HG03354 (cell line): Measurements from ENCODE around the gene ZMYM2.
A peak's percentile ranks its signal among the peaks of the same experiment; 100 is the strongest.
"Not testable (repeated sequence)": the region's sequence is repeated elsewhere in the genome, so short reads cannot be mapped to it uniquely, and the experiment has no call there.

Experiments used
- ATAC-seq: cut with Tn5 transposase; IDR thresholded peaks from one replicate; pipeline ENCODE4 v1.9.1; 2021; ENCODE audit warnings: mild to moderate bottlenecking; ENCODE audit not compliant: unreplicated experiment, poor library complexity, severe bottlenecking

ZMYM2 gene

DNA sequence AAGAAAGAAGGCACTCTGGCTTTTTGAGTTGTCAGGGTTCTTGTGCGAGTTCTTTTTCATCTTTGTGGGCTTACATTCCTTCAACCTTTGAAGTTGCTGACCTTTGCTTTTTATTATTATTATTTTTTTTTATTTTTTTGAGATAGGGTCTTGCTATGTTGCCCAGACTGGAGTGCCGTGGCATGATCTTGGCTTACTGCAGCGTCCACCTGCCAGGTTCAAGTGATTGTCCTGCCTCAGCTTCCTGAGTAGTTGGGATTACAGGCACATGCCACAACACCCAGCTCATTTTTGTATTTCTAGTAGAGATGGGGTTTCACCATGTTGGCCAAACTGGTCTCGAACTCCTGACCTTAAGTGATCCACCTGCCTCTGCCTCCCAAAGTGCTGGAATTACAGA is 84.1 kb downstream of the ZMYM2 start:
- not testable (repeated sequence) for ATAC-seq

GRCh38 chr13:20043207-20043925 is 84.8 kb downstream of the ZMYM2 start:
- no peak for ATAC-seq

DNA sequence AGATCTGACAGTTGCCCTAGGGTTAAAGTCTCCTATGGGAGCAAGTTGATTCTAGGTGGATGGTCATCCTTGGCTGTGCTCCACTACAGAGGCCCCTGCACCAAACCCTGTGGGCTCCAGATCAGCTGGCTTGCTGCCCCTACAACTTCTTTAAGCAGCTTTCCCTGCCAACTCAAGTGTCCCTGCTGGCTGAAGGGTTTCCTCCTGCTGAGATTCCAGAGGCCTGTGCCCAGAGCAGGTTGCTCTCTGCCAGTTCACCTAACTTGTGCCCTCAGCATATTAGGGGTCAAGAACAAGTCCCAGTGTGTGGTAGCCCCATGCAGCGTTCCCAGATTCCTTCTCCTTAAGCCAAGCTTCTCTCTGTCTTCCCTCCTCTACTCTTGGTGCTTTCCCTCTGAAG is 85.6 kb downstream of the ZMYM2 start:
- no peak for ATAC-seq

DNA sequence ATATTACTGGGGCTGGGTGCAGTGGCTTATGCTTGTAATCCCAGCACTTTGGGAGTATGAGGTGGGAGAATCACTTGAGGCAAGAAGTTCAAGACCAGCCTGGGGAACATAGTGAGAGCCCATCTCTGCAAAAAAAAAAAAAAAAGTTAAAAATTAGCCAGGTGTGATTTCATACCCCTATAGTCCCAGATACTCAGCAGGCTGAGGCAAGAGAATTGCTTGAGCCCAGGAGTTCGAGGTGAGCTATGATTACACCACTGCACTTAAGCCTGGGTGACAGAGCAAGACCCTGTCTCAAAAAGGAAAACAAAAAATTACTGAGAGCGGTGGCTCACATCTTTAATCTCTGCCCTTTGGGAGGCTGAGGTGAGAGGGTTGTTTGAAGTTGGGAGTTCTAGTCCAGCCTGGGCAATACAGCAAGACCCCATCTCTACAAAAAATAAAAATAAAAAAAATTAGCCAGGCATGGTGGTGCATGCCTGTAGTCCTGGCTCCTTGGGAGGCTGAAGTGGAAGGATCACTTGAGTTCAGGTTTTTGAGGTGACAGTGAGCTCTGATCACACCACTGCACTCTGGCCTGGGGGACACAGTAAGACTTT is 87.5 kb downstream of the ZMYM2 start:
- ATAC-seq: no peak

GRCh38 chr13:20049558-20050473 is 91.3 kb downstream of the ZMYM2 start:
- no peak for ATAC-seq

GRCh38 chr13:20051366-20051765 is 92.8 kb downstream of the ZMYM2 start:
- no peak for ATAC-seq

DNA sequence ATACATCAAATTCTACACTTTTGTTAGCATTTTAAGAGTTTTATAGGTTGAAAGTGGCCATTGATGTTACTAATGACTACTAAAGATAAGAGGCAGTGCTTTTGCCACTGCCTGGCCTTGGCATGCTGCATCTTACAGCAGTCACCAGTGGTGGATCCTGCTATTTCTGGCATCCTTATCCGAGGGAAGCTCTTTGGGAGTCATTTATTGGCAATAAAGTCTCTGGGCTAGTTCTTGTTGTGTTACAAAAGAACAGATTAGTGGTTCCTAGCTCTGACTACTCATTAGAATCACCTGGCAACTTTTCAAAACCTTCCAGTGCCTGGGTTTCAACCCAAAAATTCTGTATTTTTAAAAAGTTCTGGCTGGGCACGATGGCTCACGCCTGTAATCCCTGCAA is 94.5 kb downstream of the ZMYM2 start:
- no peak for ATAC-seq

GRCh38 chr13:20053891-20054290 is 95.4 kb downstream of the ZMYM2 start:
- no peak for ATAC-seq

- ATAC-seq: no peak
Observed at GRCh38 chr13:20054586-20054985, 96.1 kb downstream of the ZMYM2 start.

DNA sequence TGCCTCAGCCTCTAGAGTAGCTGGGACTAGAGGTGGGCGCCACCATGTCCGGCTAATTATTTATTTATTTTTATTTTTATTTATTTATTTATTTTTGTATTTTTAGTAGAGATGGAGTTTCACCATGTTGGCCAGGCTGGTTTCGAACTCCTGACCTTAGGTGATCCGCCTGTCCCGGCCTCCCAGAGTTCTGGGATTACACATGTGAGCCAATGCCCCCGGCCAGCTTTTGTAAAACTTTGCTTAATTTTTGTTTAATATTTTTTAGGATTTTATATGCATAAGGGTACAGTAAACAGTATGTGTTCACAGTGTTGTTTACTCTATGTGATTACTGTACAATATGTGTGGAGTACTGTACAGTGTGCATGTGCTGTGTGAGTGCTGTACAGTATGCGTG is 98.7 kb downstream of the ZMYM2 start:
- ATAC-seq: no peak

- ATAC-seq: no peak
Observed at GRCh38 chr13:20057963-20058362, 99.4 kb downstream of the ZMYM2 start.

GRCh38 chr13:20058476-20058875 is 99.9 kb downstream of the ZMYM2 start:
- ATAC-seq: no peak

GRCh38 chr13:20064128-20064527 is 105.6 kb downstream of the ZMYM2 start:
- ATAC-seq: no peak

DNA sequence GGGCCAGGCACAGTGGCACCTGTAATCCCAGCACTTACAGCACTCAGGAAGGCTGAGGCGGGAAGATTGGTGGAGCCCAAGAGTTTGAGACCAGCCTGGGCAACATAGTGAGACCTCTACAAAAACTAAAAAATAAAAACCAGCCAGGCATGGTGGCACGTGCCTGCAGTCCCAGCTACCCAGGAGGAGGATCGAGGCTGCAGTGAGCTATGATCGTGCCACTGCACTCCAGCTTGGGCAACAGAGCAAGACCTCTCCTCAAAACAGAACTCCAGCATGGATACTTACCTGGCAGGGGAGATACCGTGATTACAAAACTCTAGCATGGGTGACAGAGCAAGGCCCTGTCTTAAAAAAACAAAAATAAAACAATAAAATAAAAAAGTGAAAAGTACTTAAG is 107.0 kb downstream of the ZMYM2 start:
- ATAC-seq: no peak

DNA sequence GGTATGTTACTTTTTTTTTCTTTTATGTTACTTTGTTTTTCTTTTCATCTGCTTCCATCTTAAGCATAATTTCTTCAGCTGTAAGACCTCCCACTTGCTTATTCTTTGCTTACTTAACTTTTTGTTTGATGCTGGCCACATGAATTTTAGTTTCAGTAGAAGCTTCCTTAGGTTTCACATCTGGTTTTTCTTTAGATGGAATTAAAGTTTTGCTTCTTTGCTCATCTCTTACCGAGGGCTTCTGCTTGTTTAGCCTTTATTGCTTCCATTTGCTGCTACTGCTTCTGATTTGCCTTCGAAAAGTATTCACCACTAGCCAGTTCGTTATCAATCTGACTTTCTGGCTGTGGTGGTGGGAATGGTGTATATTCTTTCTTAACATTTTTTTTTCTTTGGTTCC is 111.4 kb downstream of the ZMYM2 start:
- ATAC-seq: no peak

- peak; percentile 91 for ATAC-seq
Observed at GRCh38 chr13:20073775-20074174, 115.2 kb downstream of the ZMYM2 start.

GRCh38 chr13:20074966-20075365 is 116.4 kb downstream of the ZMYM2 start:
- ATAC-seq: no peak

- ATAC-seq: no peak
Observed at GRCh38 chr13:20077086-20077485, 118.6 kb downstream of the ZMYM2 start.

- ATAC-seq: no peak
Observed at GRCh38 chr13:20080377-20081164, 122.0 kb downstream of the ZMYM2 start.

DNA sequence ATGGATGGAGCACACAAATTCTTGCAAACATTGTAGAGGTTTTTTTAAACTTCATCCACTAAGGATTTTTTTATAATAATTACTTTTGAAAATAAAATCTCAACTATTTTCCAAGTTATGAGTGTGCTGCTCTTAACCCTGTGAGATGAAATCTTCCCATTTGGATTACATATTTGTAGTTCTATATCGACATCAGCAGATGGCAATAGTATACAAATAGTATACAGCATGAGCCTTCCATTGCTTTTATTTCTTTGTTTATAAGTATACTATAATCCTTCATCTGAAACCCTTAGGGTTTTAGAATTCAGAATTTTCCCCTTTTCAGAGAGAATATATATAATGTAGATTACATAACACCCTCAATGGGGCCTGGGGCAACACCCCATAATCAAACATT is 131.8 kb downstream of the ZMYM2 start:
- ATAC-seq: no peak
